NCI-H774 (cell line): ENCODE data around the gene SMTNL2.

Source experiments
- DNase-seq: peaks from one replicate; lab custom pipeline; 2025; lab: John Stamatoyannopoulos, UW

The SMTNL2 gene

GRCh38 chr17:4584101-4584916 lies at the start of gene SMTNL2:
Gene SMTNL2, plus strand, starts transcription at chr17:4584529. Its CDS starts 77 bp downstream, at chr17:4584606.
- DNase-seq: no peak

DNA sequence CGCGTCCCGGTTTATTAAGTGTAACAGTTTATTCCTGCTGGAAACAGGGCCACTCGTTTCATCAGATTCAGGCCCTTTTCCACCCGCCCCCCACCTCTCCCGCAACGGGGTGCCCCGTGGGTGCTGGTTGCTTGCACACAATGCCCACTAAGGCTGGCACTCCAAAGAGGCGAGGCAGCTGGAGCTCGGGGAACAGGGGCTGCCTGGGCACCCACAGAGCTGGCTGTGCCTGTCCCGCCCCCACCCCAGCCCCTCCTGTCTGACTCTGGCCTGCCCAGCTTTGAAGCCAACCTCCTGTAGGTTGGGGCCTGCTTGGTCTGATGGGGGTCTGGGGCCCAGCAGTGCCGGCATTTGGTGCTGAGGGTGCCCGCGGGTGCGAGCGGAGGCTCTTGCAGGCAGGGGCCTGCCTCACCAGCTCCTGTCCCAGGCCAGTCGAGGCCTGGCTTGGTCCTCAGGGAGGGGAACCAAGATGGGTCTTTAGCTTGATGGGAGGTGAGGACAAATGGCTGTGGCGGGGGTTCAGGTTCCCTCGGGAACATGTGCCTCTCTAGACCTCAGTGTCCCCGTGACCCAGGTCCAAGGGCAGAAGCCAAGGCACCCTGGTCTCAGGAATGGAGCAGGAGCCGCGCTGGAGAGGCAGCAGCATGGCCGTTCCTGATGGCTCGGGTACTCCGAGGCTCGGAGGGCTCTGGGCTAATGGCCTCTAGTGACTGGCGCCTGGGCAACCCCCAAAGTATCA lies 49.2 kb upstream of the SMTNL2 start:
- DNase-seq: no peak

DNA sequence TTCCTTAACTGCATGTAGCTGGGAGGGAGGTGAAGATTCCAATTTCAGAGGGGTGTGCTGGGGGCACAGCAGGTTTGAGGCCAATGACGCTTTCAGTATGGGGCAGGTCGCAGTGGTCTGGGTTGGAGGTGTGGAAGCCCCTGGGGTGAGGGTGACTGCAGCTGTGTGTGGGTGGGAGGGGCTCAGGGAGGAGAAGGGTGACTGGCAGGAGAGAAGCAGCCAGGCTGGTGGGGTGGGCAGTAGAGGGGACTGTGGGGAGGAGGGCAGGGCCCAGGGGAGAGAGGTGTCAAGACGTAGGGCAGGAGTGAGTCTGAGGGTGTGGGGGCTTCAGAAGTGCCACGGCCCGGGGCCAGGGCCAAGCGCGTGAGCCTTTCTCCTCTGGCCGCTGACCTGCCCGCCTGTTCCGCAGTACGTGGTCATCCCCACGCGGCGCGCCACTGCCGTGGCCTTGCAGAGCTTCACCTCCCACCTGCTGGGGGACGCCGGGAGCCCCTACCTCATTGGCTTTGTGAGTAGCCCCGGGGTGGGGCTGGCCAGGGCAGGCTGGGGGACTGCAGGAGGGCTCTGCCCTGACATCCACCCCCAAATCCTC lies 48.6 kb upstream of the SMTNL2 start:
- DNase-seq: no peak

DNA sequence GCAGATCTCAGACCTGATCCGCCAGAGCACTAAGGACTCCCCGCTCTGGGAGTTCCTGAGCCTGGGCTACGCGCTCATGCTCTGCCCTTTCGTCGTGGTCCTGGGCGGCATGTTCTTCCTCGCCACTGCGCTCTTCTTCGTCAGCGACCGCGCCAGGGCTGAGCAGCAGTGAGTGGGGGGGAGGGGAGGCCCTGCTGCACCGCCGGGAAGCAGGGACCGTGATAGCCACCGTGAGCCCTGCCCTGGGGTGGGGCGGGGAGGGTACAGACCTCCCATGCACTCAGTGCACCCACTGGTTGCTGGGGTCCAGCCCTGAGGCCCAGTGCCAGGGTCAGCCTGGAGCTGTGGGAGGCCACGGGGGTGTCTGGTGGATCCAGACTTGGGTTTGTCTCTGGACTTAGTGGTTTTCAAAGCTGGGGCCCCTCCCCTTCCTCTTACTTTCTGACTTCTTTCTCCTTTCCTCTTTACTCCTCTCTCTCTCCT lies 48.0 kb upstream of the SMTNL2 start:
- no peak for DNase-seq

- no peak for DNase-seq
Measured at GRCh38 chr17:4536742-4537411, 47.5 kb upstream of the SMTNL2 start.

GRCh38 chr17:4537451-4538235 lies 46.7 kb upstream of the SMTNL2 start:
- DNase-seq: no peak

- no peak for DNase-seq
Measured at GRCh38 chr17:4538236-4539002, 45.9 kb upstream of the SMTNL2 start.

DNA sequence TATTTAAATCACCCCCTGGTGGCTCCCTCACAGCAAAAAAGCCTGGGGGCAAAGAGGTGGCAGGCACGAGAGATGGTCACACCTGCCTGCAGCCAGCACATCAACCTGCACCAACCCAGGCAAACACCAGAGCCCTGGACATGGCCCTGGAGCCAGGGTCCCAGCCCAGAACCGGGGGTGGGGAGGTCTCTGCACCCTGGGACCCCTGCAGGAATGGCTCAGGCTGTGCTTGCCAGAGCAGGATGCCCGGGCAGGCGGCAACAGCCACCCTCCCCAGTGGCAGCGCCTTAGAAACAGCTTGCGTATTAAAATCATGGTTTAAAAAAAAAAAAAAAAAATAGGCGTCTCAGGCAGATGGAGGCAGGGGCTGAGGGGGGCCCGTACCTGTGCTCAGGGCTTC lies 45.3 kb upstream of the SMTNL2 start:
- DNase-seq: no peak

- no peak for DNase-seq
Measured at GRCh38 chr17:4539576-4540223, 44.6 kb upstream of the SMTNL2 start.

DNA sequence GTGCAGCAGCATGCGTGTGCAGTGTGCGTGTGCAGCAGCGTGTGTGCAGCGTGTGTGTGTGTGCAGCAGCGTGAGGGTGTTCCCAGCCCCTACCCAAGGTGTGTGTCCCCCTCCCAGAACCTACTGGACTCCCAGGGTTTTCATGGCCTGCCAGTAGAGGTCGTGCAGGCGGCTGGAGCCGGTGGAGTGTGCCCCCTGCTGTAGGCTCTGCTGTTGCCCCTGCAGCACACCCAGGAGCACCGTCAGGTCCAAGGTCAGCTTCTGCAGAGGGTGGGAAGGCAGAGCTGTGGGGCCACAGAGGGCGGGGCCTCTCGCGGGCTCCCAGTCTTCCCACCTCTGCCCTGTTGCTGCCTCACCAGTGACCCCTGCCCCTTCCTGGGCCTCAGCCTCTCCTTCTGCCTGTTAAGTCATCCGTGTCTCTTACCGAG lies 44.1 kb upstream of the SMTNL2 start:
- no peak for DNase-seq

- no peak for DNase-seq
Measured at GRCh38 chr17:4540687-4541327, 43.5 kb upstream of the SMTNL2 start.

DNA sequence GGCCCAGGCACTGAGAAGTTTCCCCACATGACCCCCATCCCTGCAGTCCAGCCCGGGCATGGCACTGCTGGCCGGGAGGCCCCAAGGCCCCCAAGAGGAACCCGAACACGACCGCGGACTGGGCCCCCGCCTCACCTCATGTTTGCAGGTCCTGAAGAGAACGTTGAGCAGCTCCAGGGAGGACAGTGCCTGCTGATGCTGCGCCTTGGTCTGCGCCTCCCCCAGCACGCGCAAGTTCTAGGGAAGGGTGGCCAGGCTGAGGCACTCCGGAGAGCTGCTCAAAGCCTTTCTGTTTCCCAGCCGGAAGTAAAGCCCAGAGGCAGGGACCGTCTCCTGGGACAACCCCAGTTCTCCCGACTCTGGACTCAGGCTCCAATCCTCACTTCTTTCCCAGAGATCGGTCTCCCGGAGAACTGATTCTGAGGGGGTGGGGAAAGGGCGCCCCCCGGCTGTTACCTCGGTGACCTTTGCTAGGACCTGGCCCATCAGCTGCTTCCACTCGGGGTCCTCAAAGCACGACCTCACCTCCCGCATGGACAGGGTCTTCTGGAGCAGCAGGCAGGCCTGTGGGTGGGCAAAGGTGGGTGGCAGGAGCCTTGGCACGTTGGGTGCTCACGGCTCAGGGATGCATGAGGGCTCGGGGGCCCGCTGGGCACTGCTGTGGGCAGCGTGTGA lies 42.9 kb upstream of the SMTNL2 start:
- DNase-seq: no peak

DNA sequence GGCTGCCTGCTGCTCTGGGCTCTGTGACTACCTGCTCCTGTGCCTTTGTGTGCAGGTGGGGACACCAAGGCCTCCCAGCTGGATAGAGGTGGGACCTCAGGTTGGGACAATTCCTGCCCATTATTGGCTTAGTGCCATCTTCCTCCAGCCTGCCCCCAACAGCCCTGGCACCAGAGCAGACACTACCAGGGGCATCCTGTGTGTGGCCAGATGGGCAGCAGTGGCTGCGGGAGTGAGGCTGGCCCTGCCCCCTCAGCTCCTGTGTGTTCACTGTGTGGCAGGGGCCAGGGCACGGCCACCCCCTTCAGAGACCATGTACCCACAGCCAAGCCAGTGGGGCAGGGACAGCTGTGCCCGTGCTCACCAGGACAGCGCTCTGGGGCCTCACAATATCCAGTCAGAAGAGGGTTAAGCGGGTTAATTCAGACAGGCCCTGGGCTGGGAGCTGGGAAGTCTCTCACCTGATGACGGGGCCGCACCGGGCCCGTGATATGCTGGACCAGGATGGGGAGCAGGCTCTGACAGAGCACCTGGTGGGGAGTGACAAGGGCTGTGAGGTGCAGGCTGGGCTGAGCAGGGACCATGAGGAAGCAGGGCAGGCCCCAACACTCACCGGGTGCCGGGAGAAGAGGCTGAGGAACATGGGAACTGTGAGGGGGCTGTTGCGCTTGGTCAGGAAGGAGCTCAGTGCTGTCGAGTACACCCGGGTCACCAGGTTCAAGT lies 42.2 kb upstream of the SMTNL2 start:
- no peak for DNase-seq

GRCh38 chr17:4542726-4543191 lies 41.6 kb upstream of the SMTNL2 start:
- DNase-seq: no peak

- no peak for DNase-seq
Measured at GRCh38 chr17:4543557-4544026, 40.7 kb upstream of the SMTNL2 start.

- no peak for DNase-seq
Measured at GRCh38 chr17:4544135-4544950, 40.0 kb upstream of the SMTNL2 start.

- no peak for DNase-seq
Measured at GRCh38 chr17:4544951-4545216, 39.4 kb upstream of the SMTNL2 start.
